SW480 (cell line): Measurements from ENCODE around the gene MRGPRE.
"Not testable (repeated sequence)": the region's sequence is repeated elsewhere in the genome, so short reads cannot be mapped to it uniquely, and the experiment has no call there.

Experiments used
- DNase-seq: peaks from one replicate; pipeline ENCODE4 v3.0.0-alpha.2; 2016; ENCODE audit warnings: low spot score

The MRGPRE gene

DNA sequence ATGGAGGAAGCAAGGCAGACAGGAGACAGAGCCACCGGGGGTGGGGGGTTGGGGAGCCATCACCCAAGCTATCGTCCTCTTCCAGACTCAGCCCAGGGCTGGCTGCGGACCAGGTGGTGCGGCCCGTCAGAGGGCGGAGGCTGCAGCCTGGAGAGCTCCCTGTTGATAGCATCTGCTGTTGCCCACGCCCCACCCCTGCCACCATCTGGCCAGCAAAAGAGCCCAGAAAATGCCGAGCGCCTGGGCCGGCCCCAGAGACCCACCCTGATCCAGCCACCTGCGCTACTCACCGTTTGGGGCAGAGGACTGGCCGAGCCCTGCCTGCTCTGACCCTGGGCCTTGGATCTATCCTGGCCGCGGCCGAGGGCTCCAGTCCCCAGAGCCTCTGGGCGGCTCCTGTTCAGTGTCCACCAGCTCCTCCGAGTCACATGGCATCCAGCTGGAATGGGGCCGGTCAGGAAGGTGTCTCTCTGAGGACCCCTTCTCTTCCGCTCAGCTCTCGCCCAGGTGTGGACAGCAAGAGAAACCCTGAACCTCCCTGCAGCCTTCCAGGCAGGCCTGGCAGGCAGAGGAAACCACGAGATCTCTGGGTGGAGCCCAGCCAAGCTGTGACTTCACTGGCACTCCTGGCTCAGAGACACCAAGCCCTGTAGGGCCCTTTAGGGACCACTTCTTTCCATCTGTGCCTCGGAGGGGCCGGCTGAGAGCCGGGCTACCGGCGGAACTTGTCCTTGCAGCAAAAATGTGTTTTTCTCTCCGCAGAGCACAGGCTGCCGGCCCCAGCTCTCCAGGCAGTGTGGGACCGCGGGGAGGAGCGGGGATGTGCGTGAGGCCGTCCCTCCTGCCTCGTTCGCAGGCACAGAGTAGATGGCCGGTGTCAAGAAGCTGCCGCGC lies at the start of gene MRGPRE:
Gene MRGPRE, minus strand, starts transcription at position 567 of the 894 bp plus-strand sequence. CDS start 3,618 bp downstream, outside the sequence.
- no peak for DNase-seq

- not testable (repeated sequence) for DNase-seq
Measured at GRCh38 chr11:3281146-3281545, 48.9 kb upstream of the MRGPRE start.

GRCh38 chr11:3280662-3281061 lies 48.4 kb upstream of the MRGPRE start:
- not testable (repeated sequence) for DNase-seq

DNA sequence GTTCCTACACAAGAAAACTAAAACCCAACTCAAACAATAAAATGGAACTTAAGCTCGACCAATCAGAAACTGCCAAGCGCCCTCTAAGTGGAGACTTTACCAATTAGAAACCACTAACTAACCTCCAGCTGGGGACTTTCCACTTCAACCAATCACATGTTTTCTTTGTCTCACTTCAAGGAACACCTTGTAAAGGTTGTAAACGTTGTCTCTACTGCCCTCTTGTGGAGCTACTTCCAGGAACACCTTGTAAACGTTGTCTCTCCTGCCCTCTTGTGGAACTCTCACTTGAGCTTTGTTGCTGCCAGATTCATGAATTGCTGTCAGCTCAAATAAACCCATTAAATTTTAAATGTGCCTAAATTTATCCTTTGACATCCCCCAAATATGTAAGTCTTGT lies 46.7 kb upstream of the MRGPRE start:
- DNase-seq = not testable (repeated sequence)

DNA sequence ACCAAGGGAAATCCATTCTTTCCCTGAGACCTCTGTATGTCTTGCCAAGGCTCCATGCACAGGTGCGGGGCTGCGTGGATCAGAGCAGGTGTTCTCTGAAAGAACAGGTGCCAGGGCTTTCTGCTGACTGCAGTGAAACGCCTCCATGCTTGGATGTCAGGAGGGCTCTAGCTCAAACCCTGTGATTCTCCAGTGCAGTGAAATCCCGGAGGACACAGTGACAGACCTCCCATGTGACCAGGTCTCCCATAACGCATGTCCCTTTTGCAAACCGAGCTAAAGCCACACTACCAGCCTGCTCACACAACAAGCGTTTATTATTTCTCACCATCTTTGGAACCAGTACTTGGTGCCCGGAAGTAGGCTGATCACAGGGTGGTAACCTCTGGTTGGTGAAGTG lies 41.4 kb upstream of the MRGPRE start:
- DNase-seq = not testable (repeated sequence)

GRCh38 chr11:3262548-3262947 lies 30.3 kb upstream of the MRGPRE start:
- not testable (repeated sequence) for DNase-seq

DNA sequence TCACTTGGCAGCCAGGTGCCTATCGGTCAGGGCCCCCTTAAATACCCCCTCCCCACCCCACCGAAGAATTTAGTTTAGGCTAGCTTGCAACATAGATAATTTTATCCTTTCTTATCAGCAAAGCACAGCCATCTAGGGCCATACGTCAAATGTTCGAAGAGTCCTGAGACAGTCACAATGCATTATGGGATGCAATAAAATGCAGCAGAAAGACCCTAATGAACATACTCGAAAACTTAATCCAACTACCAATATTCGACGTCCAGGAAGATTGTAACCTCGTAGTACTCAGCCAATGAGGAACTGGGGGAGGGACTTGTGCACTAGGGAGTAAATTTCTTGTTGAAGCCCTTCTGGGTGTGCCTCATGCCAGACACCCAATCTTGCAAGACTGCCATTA lies 29.6 kb upstream of the MRGPRE start:
- DNase-seq = not testable (repeated sequence)

GRCh38 chr11:3257509-3257908 lies 25.3 kb upstream of the MRGPRE start:
- not testable (repeated sequence) for DNase-seq

DNA sequence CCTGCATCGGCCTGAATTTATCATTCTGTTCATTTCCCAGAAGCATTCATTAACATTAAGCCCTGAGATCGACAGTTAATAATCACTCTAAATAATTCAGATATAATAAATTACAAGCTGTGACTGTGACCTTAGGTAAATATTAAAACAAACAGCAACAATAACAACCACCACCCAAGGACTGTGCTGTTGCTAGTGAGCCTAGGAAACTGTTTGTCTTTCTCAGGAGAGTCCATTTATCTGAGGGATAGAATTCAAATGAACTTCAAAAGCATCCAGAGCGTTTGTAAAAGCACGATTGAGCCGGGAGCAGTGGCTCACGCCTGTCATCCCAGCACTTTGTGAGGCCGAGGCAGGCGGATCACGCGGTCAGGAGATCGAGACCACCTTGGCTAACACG lies 23.0 kb upstream of the MRGPRE start:
- not testable (repeated sequence) for DNase-seq

- DNase-seq = not testable (repeated sequence)
Measured at GRCh38 chr11:3254773-3255172, 22.6 kb upstream of the MRGPRE start.

DNA sequence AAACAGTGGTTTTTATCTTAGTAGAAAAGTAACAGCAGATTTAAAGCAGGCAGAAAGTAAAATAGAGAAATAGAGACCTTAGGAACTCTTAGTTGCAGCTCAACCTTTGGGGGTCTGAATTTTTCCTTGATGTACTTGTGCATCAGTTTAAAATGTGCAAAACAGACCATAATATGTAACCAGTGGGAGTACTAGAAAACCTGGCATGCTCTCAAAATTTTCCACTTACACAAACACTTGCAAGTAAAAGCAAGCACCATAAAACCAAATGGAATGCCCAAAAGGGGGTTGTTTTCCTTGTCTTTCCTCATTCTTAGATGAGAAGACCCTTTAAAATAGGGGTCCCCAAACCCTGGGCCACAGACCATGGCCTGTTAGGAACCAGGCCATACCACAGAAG lies 12.9 kb upstream of the MRGPRE start:
- no peak for DNase-seq

- no peak for DNase-seq
Measured at GRCh38 chr11:3243880-3244279, 11.7 kb upstream of the MRGPRE start.

DNA sequence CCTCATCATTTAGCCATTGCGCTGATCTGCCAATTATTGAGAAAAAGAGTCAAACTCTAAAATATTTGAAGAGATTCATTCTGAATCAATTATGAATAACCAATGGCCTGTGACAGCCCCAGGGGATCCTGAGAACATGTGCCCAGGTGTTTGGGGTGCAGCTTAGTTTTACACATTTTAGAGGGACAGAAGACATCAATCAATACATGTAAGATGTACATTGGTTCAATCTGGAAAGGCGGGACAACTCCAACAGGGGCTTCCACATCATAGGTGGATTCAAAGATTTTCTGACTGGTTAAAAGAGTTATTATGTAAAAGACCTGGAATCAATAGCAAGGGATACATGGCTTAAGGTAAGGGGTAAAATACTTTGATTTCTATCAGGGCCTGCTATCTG lies 4.9 kb upstream of the MRGPRE start:
- DNase-seq = no peak

- no peak for DNase-seq
Measured at GRCh38 chr11:3234846-3235245, 2.6 kb upstream of the MRGPRE start.

GRCh38 chr11:3232956-3233355 lies 739 bp upstream of the MRGPRE start:
- no peak for DNase-seq

DNA sequence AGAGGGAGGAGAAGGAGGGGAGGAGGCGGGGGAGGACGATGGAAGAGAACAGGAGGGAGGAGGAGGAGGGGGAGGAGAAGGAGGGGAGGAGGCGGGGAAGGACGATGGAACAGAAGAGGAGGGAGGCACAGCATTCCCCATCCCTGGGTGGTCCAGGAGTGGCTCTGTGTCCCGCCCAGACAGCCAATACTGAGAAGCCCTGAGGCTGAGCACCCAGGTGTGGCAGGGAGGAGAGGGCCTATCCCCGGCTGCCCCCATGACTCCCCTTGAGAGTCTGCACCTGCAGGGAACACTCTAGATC lies 717 bp downstream of the MRGPRE start:
- no peak for DNase-seq

- DNase-seq = no peak
Measured at GRCh38 chr11:3230636-3231549, 1.3 kb downstream of the MRGPRE start.

GRCh38 chr11:3229673-3230630 lies 2.3 kb downstream of the MRGPRE start:
- DNase-seq = no peak

DNA sequence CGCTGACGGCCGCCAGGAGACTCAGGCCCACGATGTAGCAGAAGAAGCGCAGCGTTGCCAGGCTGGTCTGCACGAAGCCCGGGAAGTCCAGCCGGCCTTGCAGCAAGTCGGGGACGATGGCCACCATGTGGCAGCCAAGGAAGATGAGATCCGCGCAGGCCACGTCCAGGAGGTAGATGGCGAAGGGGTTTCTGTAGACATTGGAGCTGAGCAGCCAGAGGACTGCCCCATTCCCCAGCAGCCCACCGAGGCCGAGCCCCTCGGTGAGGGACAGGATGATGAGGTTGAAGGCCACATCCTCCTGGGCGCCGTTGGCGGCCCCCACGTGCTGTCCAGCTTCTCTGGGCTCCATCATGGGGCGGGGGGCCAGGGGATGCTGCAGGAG lies 3.8 kb downstream of the MRGPRE start:
- no peak for DNase-seq

- DNase-seq = no peak
Measured at GRCh38 chr11:3227568-3228444, 4.4 kb downstream of the MRGPRE start.
